DND-41 (cell line): ENCODE measurements around the gene CTDSP2.

ENCODE experiments used
- ATAC-seq: fragments of 200-7000 bp; cut with Tn5 transposase; 3 replicates; pipeline ENCODE4 v1.9.1; 2021; ENCODE audit warnings: low read depth; ENCODE audit not compliant: insufficient read depth
- DNase-seq: peaks from one replicate; pipeline ENCODE4 v3.0.0-alpha.2; 2020
- H2AFZ ChIP-seq: 2 replicates; pipeline ENCODE4 v1.6.0; 2012; ENCODE audit warnings: low read depth, low read length
- H3K27ac ChIP-seq: 2 replicates; pipeline ENCODE4 v1.5.1; 2012; ENCODE audit warnings: low read length, inconsistent platforms
- H3K27me3 ChIP-seq: fragments of 200-600 bp; sonication (generic); 2 replicates; pipeline ENCODE4 v1.6.0; 2012; ENCODE audit warnings: low read length, mild to moderate bottlenecking, inconsistent platforms; ENCODE audit not compliant: insufficient read depth, poor library complexity
- H3K36me3 ChIP-seq: 2 replicates; pipeline ENCODE4 v1.5.1; 2012; ENCODE audit warnings: low read length, inconsistent platforms; ENCODE audit not compliant: insufficient read depth
- H3K4me1 ChIP-seq: 2 replicates; pipeline ENCODE4 v1.5.1; 2012; ENCODE audit warnings: mild to moderate bottlenecking, low read length; ENCODE audit not compliant: insufficient read depth
- H3K4me2 ChIP-seq: 2 replicates; pipeline ENCODE4 v1.6.0; 2012; ENCODE audit warnings: mild to moderate bottlenecking, moderate library complexity, low read length, inconsistent platforms; ENCODE audit not compliant: insufficient read depth
- H3K4me3 ChIP-seq, 2 experiments: fragments of 200-600 bp in 1 of 2; shearing (Covaris generic) in 1 of 2; 2 replicates each; pipeline ENCODE4 v1.5.1; 2012 to 2016; ENCODE audit warnings: inconsistent platforms in 2 of 2, low read length in 2 of 2, mild to moderate bottlenecking in 2 of 2, low read depth in 1 of 2, moderate library complexity in 1 of 2
- H3K79me2 ChIP-seq: 2 replicates; pipeline ENCODE4 v1.6.0; 2012; ENCODE audit warnings: low read length, inconsistent platforms; ENCODE audit not compliant: insufficient read depth
- H3K9ac ChIP-seq: 2 replicates; pipeline ENCODE4 v1.6.0; 2012; ENCODE audit warnings: low read depth, mild to moderate bottlenecking, inconsistent platforms, low read length, moderate library complexity
- H3K9me3 ChIP-seq: 2 replicates; pipeline ENCODE4 v1.5.1; 2012; ENCODE audit warnings: low read length, moderate library complexity, mild to moderate bottlenecking, inconsistent platforms; ENCODE audit not compliant: insufficient read depth, severe bottlenecking
- H4K20me1 ChIP-seq: 2 replicates; pipeline ENCODE4 v1.6.0; 2012; ENCODE audit warnings: low read length; ENCODE audit not compliant: insufficient read depth
- EZH2 ChIP-seq: IDR thresholded peaks from 3 replicates; pipeline ENCODE4 v1.6.1; 2012; ENCODE audit warnings: borderline replicate concordance, low read depth, mild to moderate bottlenecking, moderate library complexity, low read length, inconsistent platforms; ENCODE audit not compliant: severe bottlenecking
- TF ChIP-seq, protein P1 (sequence below): IDR thresholded peaks from 2 replicates; pipeline ENCODE4 v1.5.1; 2012; ENCODE audit warnings: borderline replicate concordance, low read length, moderate library complexity, mild to moderate bottlenecking; ENCODE audit not compliant: poor library complexity, severe bottlenecking; ENCODE audit errors: extremely low read depth

Gene CTDSP2

DNA sequence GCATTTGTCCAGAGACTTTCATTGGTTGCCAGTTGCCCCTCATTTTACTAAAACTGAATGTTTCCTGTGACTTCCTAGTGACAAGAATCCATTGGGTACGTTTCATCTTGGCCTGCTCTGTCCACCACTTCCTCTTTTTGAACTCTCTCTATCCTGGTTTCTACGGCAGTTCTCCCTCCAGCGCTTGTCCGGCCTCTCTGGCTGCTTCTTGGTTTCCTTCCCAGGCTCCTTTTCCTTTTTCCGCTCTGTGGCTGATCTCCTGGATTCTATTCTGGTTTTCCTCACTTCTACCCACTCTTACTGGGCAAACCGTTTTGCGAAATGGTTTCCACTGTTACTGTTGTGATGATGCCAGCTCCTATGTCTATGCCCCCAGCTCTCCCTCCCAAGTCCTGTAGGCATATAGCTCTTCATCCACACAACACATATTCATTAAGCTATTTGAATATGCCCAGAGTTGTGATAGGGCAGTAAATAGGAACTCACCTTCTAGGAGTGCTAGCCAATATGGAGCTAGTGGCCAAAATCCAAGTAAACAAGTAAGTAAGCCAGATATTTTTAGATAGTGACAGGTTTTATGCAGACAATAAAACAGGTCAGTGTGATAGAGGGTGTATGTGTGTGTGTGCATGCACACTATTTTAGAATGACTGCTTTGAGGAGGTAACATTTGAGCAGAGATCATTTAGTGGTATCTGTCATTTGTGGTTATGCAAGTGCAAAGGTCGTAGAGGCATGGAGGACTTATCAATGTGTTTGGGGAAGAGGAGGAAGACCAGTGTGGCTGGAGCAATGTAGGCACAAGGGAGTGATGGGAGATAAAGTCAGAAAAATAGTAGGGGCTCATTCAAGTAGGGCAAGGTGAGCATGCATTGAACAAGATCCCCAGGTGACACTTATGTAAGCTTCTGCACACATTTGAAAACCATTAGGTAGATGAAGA lies 27.9 kb upstream of the CTDSP2 start:
- H3K4me2 ChIP-seq = no peak overlapping the region

DNA sequence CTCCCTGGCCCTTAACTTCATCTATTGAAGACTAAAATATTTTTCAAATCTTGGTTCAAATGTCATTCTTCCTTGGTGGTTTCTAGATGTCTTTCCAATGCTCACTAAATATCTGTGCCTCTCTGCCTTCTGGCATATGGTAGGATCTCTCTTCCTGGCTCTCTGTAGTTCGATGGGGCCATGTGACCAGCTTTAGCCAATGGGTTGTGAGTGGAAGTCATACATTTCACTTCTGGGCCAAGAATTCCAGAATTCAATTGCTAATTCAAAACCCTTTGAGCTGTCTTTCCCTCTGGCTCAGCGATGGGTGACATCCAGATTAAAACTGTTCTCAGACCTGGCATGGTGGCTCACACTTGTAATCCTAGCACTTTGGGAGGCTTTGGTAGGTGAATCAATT lies 25.8 kb upstream of the CTDSP2 start:
- no peak overlapping the region for H3K27ac ChIP-seq
- H2AFZ ChIP-seq = no peak overlapping the region
- no peaks in the 10 kb centered on the region for H3K79me2 ChIP-seq
- H3K9me3 ChIP-seq = no peaks in the 10 kb centered on the region
- ATAC-seq = no peak
- H3K4me2 ChIP-seq = no peak overlapping the region
- no peaks in the 10 kb centered on the region for H3K36me3 ChIP-seq
- no peak overlapping the region for H3K4me3 ChIP-seq
- no peak overlapping the region for H3K9ac ChIP-seq
- H3K27me3 ChIP-seq = peaks cover 6% of the 10 kb centered on the region
- no peak for DNase-seq
- no peaks in the 10 kb centered on the region for H4K20me1 ChIP-seq
- TF ChIP-seq, protein P1, sequence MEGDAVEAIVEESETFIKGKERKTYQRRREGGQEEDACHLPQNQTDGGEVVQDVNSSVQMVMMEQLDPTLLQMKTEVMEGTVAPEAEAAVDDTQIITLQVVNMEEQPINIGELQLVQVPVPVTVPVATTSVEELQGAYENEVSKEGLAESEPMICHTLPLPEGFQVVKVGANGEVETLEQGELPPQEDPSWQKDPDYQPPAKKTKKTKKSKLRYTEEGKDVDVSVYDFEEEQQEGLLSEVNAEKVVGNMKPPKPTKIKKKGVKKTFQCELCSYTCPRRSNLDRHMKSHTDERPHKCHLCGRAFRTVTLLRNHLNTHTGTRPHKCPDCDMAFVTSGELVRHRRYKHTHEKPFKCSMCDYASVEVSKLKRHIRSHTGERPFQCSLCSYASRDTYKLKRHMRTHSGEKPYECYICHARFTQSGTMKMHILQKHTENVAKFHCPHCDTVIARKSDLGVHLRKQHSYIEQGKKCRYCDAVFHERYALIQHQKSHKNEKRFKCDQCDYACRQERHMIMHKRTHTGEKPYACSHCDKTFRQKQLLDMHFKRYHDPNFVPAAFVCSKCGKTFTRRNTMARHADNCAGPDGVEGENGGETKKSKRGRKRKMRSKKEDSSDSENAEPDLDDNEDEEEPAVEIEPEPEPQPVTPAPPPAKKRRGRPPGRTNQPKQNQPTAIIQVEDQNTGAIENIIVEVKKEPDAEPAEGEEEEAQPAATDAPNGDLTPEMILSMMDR = no peak
- no peak for TF ChIP-seq EZH2
- no peaks in the 10 kb centered on the region for H3K4me1 ChIP-seq

More for the DNA sequence above, 27.9 kb upstream of the CTDSP2 start:
- H3K9me3 ChIP-seq = no peaks in the 10 kb centered on the region
- peaks cover 6% of the 10 kb centered on the region for H3K27me3 ChIP-seq
- H3K4me1 ChIP-seq = no peaks in the 10 kb centered on the region
- no peak overlapping the region for H3K9ac ChIP-seq
- H3K79me2 ChIP-seq = no peaks in the 10 kb centered on the region
- H3K36me3 ChIP-seq = no peaks in the 10 kb centered on the region
- H4K20me1 ChIP-seq = no peaks in the 10 kb centered on the region
- no peak for ATAC-seq
- no peak for DNase-seq
- H3K4me3 ChIP-seq = no peak overlapping the region
- TF ChIP-seq, protein P1 = no peak
- no peak overlapping the region for H3K27ac ChIP-seq
- H2AFZ ChIP-seq = no peak overlapping the region

DNA sequence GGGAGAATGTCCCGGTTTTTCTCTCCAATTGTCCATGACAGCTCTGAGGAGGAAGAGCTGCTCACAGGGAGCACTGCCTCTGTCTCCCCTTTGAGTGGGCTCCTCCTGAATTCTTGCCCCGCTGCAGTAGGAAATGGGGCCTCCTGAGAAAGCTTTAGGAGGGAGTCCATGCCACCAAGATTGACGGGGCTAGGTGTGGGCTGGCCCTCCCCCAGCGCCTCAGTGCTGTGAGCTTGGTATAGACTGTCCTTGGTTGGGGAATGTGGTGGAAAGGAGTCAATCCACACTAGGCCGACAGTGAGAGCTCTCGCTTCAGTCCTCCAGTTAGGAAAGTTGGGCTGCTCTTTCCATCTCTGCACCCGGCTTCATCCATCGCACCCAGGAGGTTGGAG lies 23.4 kb upstream of the CTDSP2 start:
- DNase-seq = no peak
- Histone ChIP-seq H3K4me3 (no peak overlapping the region), H2AFZ (no peak overlapping the region), H3K4me1 (peaks cover 7% of the 10 kb centered on the region; the same call in 1 of the 2 replicates), H4K20me1 (0 out of 2 replicates have a peak, but pooled peaks cover 2% of the 10 kb centered on the region), H3K9me3 (no peaks in the 10 kb centered on the region), H3K27ac (no peak overlapping the region), H3K27me3 (peaks cover 18% of the 10 kb centered on the region), H3K4me2 (no peak overlapping the region), H3K36me3 (no peaks in the 10 kb centered on the region), H3K79me2 (no peaks in the 10 kb centered on the region), H3K9ac (no peak overlapping the region)
- TF ChIP-seq, protein P1 = no peak
- TF ChIP-seq EZH2 = no peak
- no peak for ATAC-seq
